ENCODE results near the gene CATSPER3. TPM values are rescaled to one million over a fixed set of nuclear protein-coding genes. Genes with fewer than 3 reads are reported as not detected.

The CATSPER3 gene
- polyA plus RNA-seq, 6 donors from 2014 or later, result 0.31 to 1.1 (median 0.43) TPM; not detected in 2

- Mint-ChIP-seq H3K36me3 (peaks cover 6 to 15% of the 10 kb centered on the region in 2 donors), H3K4me1 (peaks cover 40 to 55% (median 53%) of the 10 kb centered on the region in 3 donors), H3K27me3 (peaks cover 74 to 88% (median 88%) of the 10 kb centered on the region in 3 donors), H3K9me3 (peaks cover 0 to 2% (median 0%) of the 10 kb centered on the region in 7 donors), H3K27ac (peak overlapping the region in 1 of 6 donors; percentile 24), H3K4me3 (peak overlapping the region in 1 of 8 donors; percentile 40)
- DNase-seq (no peak), ATAC-seq (ENCODE audit: low read depth in 2 of 2) (no peak)
These were observed 81.2 kb downstream of the CATSPER3 start for GRCh38 chr5:135048930-135049329.

- Mint-ChIP-seq H3K36me3 (peaks cover 6 to 15% of the 10 kb centered on the region in 2 donors), H3K4me1 (peaks cover 47 to 62% (median 61%) of the 10 kb centered on the region in 3 donors), H3K27ac (peak overlapping the region in 3 of 6 donors; percentile 21 to 69 (median 67)), H3K4me3 (peak overlapping the region; percentile 4 to 76 (median 59)), H3K9me3 (peaks cover 0 to 2% (median 0%) of the 10 kb centered on the region in 7 donors), H3K27me3 (peaks cover 63 to 75% (median 74%) of the 10 kb centered on the region in 3 donors)
- peak in 1 of 2 donors; percentile 9 for ATAC-seq (ENCODE audit: low read depth in 2 of 2)
- DNase-seq, result no peak
These were observed 82.6 kb downstream of the CATSPER3 start for GRCh38 chr5:135050244-135050767.

- peaks cover 0 to 2% (median 0%) of the 10 kb centered on the region in 7 donors for H3K9me3 Mint-ChIP-seq
- peaks cover 6 to 15% of the 10 kb centered on the region in 2 donors for H3K36me3 Mint-ChIP-seq
- DNase-seq, result no peak
- peaks cover 50 to 62% (median 59%) of the 10 kb centered on the region in 3 donors for H3K4me1 Mint-ChIP-seq
- peaks cover 55 to 68% (median 65%) of the 10 kb centered on the region in 3 donors for H3K27me3 Mint-ChIP-seq
- peak overlapping the region in 4 of 6 donors; percentile 49 to 91 (median 72) for H3K27ac Mint-ChIP-seq
- H3K4me3 Mint-ChIP-seq, result peak overlapping the region in 7 of 8 donors; percentile 4 to 80 (median 42)
- no peak for ATAC-seq (ENCODE audit: low read depth in 2 of 2)
These were observed 83.7 kb downstream of the CATSPER3 start for GRCh38 chr5:135051399-135051798.

- no peak for ATAC-seq (ENCODE audit: low read depth in 2 of 2)
- H3K4me1 Mint-ChIP-seq, result peaks cover 50 to 62% (median 59%) of the 10 kb centered on the region in 3 donors
- peak overlapping the region in 5 of 6 donors; percentile 28 to 91 (median 74) for H3K27ac Mint-ChIP-seq
- DNase-seq, result no peak
- peaks cover 52 to 67% (median 61%) of the 10 kb centered on the region in 3 donors for H3K27me3 Mint-ChIP-seq
- H3K4me3 Mint-ChIP-seq, result peak overlapping the region in 6 of 8 donors; percentile 6 to 80 (median 38)
- H3K9me3 Mint-ChIP-seq, result peaks cover 0 to 2% (median 0%) of the 10 kb centered on the region in 7 donors
- H3K36me3 Mint-ChIP-seq, result peaks cover 6 to 15% of the 10 kb centered on the region in 2 donors
These were observed 84.2 kb downstream of the CATSPER3 start for GRCh38 chr5:135051872-135052271.

GRCh38 chr5:135052511-135053145, 84.9 kb downstream of the CATSPER3 start:
- Mint-ChIP-seq H3K36me3 (peaks cover 6 to 15% of the 10 kb centered on the region in 2 donors), H3K4me3 (peak overlapping the region in 7 of 8 donors; percentile 56 to 91 (median 87)), H3K27me3 (peaks cover 51 to 65% (median 53%) of the 10 kb centered on the region in 3 donors), H3K27ac (peak overlapping the region; percentile 82 to 98 (median 90)), H3K9me3 (peaks cover 0 to 2% (median 0%) of the 10 kb centered on the region in 7 donors), H3K4me1 (peaks cover 50 to 62% (median 57%) of the 10 kb centered on the region in 3 donors)
- ATAC-seq (ENCODE audit: low read depth in 2 of 2), result peak in 1 of 2 donors; percentile 7
- no peak for DNase-seq

- Mint-ChIP-seq H3K4me1 (peaks cover 50 to 62% (median 51%) of the 10 kb centered on the region in 3 donors), H3K27me3 (peaks cover 52 to 65% (median 53%) of the 10 kb centered on the region in 3 donors), H3K4me3 (peak overlapping the region; percentile 54 to 91 (median 86)), H3K27ac (peak overlapping the region; percentile 82 to 98 (median 90)), H3K9me3 (peaks cover 0 to 2% (median 0%) of the 10 kb centered on the region in 7 donors), H3K36me3 (peaks cover 6 to 9% of the 10 kb centered on the region in 2 donors)
- DNase-seq, result peak; percentile 90
- ATAC-seq (ENCODE audit: low read depth in 2 of 2), result peak; percentile 94 to 95
These were observed 85.6 kb downstream of the CATSPER3 start for GRCh38 chr5:135053278-135053677.

GRCh38 chr5:135053989-135054388, 86.3 kb downstream of the CATSPER3 start:
- DNase-seq (no peak), ATAC-seq (ENCODE audit: low read depth in 2 of 2) (no peak)
- Mint-ChIP-seq H3K27me3 (peaks cover 51 to 65% (median 53%) of the 10 kb centered on the region in 3 donors), H3K36me3 (peaks cover 6 to 8% of the 10 kb centered on the region in 2 donors), H3K4me3 (peak overlapping the region in 7 of 8 donors; percentile 47 to 91 (median 84)), H3K9me3 (peaks cover 0 to 2% (median 0%) of the 10 kb centered on the region in 7 donors), H3K27ac (peak overlapping the region; percentile 72 to 98 (median 90)), H3K4me1 (peaks cover 50 to 58% (median 51%) of the 10 kb centered on the region in 3 donors)

- Mint-ChIP-seq H3K27me3 (peaks cover 50 to 65% (median 51%) of the 10 kb centered on the region in 3 donors), H3K27ac (peak overlapping the region in 4 of 6 donors; percentile 0 to 86 (median 77)), H3K36me3 (peaks cover 6 to 8% of the 10 kb centered on the region in 2 donors), H3K9me3 (peaks cover 0 to 2% (median 0%) of the 10 kb centered on the region in 7 donors), H3K4me3 (peak overlapping the region in 4 of 8 donors; percentile 56 to 91 (median 74)), H3K4me1 (peaks cover 45 to 52% (median 49%) of the 10 kb centered on the region in 3 donors)
- no peak for DNase-seq
- ATAC-seq (ENCODE audit: low read depth in 2 of 2), result no peak
These were observed 86.8 kb downstream of the CATSPER3 start for GRCh38 chr5:135054546-135054945.

- Mint-ChIP-seq H3K4me3 (no peak overlapping the region), H3K4me1 (peaks cover 39 to 44% (median 44%) of the 10 kb centered on the region in 3 donors), H3K36me3 (peaks cover 6 to 8% of the 10 kb centered on the region in 2 donors), H3K9me3 (peaks cover 0 to 2% (median 0%) of the 10 kb centered on the region in 7 donors), H3K27ac (no peak overlapping the region), H3K27me3 (peaks cover 45 to 65% (median 49%) of the 10 kb centered on the region in 3 donors)
- no peak for ATAC-seq (ENCODE audit: low read depth in 2 of 2)
- DNase-seq, result no peak
These were observed 87.7 kb downstream of the CATSPER3 start for GRCh38 chr5:135055396-135055795.

- Mint-ChIP-seq H3K27me3 (peaks cover 43 to 65% (median 49%) of the 10 kb centered on the region in 3 donors), H3K36me3 (no peaks in the 10 kb centered on the region), H3K9me3 (peaks cover 0 to 2% (median 0%) of the 10 kb centered on the region in 7 donors), H3K27ac (peak overlapping the region in 2 of 6 donors; percentile 54), H3K4me1 (peaks cover 31 to 34% (median 33%) of the 10 kb centered on the region in 3 donors), H3K4me3 (peak overlapping the region in 2 of 8 donors; percentile 7 to 54)
- no peak for ATAC-seq (ENCODE audit: low read depth in 2 of 2)
- no peak for DNase-seq
These were observed 88.8 kb downstream of the CATSPER3 start for GRCh38 chr5:135056316-135057030.

- H3K4me3 Mint-ChIP-seq, result no peak overlapping the region
- peaks cover 37 to 65% (median 43%) of the 10 kb centered on the region in 3 donors for H3K27me3 Mint-ChIP-seq
- peaks cover 0 to 2% (median 0%) of the 10 kb centered on the region in 7 donors for H3K9me3 Mint-ChIP-seq
- ATAC-seq (ENCODE audit: low read depth in 2 of 2) (no peak), DNase-seq (no peak)
- H3K4me1 Mint-ChIP-seq, result peaks cover 26 to 27% (median 26%) of the 10 kb centered on the region in 3 donors
- H3K27ac Mint-ChIP-seq, result no peak overlapping the region
- H3K36me3 Mint-ChIP-seq, result no peaks in the 10 kb centered on the region
These were observed 89.5 kb downstream of the CATSPER3 start for GRCh38 chr5:135057233-135057632.

- Mint-ChIP-seq H3K4me3 (no peak overlapping the region), H3K36me3 (no peaks in the 10 kb centered on the region), H3K27ac (no peak overlapping the region), H3K9me3 (peaks cover 0 to 2% (median 0%) of the 10 kb centered on the region in 7 donors), H3K27me3 (peaks cover 33 to 67% (median 36%) of the 10 kb centered on the region in 3 donors), H3K4me1 (peaks cover 15 to 16% (median 15%) of the 10 kb centered on the region in 3 donors)
- ATAC-seq (ENCODE audit: low read depth in 2 of 2) (no peak), DNase-seq (no peak)
These were observed 90.6 kb downstream of the CATSPER3 start for GRCh38 chr5:135058331-135058732.
